HuH-7.5 (cell line): Measurements from ENCODE around the gene NTSR1.

Experiments used
- DNase-seq: peaks from one replicate; pipeline ENCODE4 v3.0.0; 2011; ENCODE audit warnings: low spot score

Gene NTSR1

GRCh38 chr20:62788607-62789006 is 80.0 kb downstream of the NTSR1 start:
- DNase-seq, result no peak

GRCh38 chr20:62790075-62790474 is 81.4 kb downstream of the NTSR1 start:
- no peak for DNase-seq

- peak; percentile 96 for DNase-seq
Observed at GRCh38 chr20:62791301-62792181, 82.9 kb downstream of the NTSR1 start.

GRCh38 chr20:62792182-62792939 is 83.7 kb downstream of the NTSR1 start:
- no peak for DNase-seq

- no peak for DNase-seq
Observed at GRCh38 chr20:62792940-62793756, 84.5 kb downstream of the NTSR1 start.

GRCh38 chr20:62793757-62794006 is 85.0 kb downstream of the NTSR1 start:
- DNase-seq, result no peak

GRCh38 chr20:62794007-62794724 is 85.5 kb downstream of the NTSR1 start:
- DNase-seq, result peak; percentile 96

- DNase-seq, result peak; percentile 92
Observed at GRCh38 chr20:62795023-62795761, 86.6 kb downstream of the NTSR1 start.

- no peak for DNase-seq
Observed at GRCh38 chr20:62796699-62797491, 88.3 kb downstream of the NTSR1 start.

GRCh38 chr20:62797671-62798532 is 89.3 kb downstream of the NTSR1 start:
- DNase-seq, result no peak

GRCh38 chr20:62799036-62799435 is 90.4 kb downstream of the NTSR1 start:
- no peak for DNase-seq

- DNase-seq, result no peak
Observed at GRCh38 chr20:62799459-62799858, 90.8 kb downstream of the NTSR1 start.

- DNase-seq, result no peak
Observed at GRCh38 chr20:62799873-62800272, 91.2 kb downstream of the NTSR1 start.

- no peak for DNase-seq
Observed at GRCh38 chr20:62800314-62801259, 92.0 kb downstream of the NTSR1 start.

- no peak for DNase-seq
Observed at GRCh38 chr20:62801284-62802010, 92.8 kb downstream of the NTSR1 start.

- DNase-seq, result no peak
Observed at GRCh38 chr20:62802026-62802712, 93.5 kb downstream of the NTSR1 start.

- no peak for DNase-seq
Observed at GRCh38 chr20:62804021-62804626, 95.5 kb downstream of the NTSR1 start.
